ENCODE data around the gene CEMIP. TPM values are rescaled to one million over a fixed set of nuclear protein-coding genes. Genes with fewer than 3 reads are reported as not detected.

CEMIP gene
- total RNA-seq, 4 donors from 2014 or later, result 0.04 TPM; not detected in 3

DNA sequence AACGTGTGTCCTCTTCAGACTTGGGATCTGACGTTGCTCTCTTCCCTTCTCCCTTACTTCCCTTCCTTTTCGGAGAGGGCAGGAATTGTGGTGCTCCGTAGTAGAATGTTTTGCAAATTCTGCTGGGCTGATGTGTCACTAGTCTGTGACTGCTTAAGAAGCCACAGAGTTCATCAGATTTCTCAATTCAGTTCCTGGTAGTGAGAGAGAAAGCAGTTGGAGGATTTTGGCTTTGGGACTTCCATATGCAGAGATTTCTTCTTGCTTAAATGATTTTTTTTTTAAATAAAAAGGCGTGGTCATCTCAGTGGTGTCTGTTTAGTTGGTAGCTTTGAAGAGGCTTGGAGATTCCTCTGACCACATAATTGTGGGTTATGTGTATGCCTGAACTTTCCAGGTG is 10.1 kb downstream of the CEMIP start:
- peaks cover 0 to 3% (median 3%) of the 10 kb centered on the region in 3 donors for H3K27me3 ChIP-seq
- in situ Hi-C loops (cut with MboI; ENCODE audit: low sequenced_read_pairs in 4 of 4), result loop anchor here in 2 of 4 donors (25.0 kb wide), 2 partner anchors 173 to 227 kb away; no protein-coding TSS in a partner anchor

DNA sequence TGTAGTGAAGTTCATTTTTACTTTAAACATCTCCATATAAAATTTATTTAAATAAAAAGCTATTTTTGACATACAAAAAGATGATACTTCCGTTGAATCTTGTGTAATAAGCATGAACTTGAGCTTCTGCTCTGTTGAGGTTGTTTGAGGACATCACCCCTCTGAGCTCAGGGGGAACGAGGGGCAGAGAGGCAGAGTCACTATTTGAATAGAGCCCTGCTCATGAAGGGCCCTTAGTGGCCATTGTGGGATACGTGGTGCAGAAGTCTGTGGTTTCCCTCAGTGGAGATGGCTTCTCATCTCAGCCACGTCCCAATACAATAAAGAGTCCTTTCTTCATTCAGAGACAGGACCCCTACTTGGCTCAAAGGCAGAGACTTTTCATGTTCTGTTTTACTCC is 10.6 kb downstream of the CEMIP start:
- intact Hi-C loops (cut with DNase I; ENCODE audit: low total_unique reads) (no loop called here), in situ Hi-C loops (cut with MboI; ENCODE audit: low sequenced_read_pairs in 4 of 4) (loop anchor here in 2 of 4 donors (25.0 kb wide), 2 partner anchors 173 to 227 kb away; no protein-coding TSS in a partner anchor)
- Histone ChIP-seq H3K36me3 (no peaks in the 10 kb centered on the region), H3K4me1 (no peaks in the 10 kb centered on the region), H3K27ac (no peak overlapping the region), H3K27me3 (peaks cover 0 to 3% (median 3%) of the 10 kb centered on the region in 3 donors), H3K4me3 (no peak overlapping the region), H3K9me3 (no peaks in the 10 kb centered on the region)
- ATAC-seq, result no peak
- TF ChIP-seq POLR2A (IDR thresholded peaks at IDR 0.05), result no peak
- TF ChIP-seq, protein P1, sequence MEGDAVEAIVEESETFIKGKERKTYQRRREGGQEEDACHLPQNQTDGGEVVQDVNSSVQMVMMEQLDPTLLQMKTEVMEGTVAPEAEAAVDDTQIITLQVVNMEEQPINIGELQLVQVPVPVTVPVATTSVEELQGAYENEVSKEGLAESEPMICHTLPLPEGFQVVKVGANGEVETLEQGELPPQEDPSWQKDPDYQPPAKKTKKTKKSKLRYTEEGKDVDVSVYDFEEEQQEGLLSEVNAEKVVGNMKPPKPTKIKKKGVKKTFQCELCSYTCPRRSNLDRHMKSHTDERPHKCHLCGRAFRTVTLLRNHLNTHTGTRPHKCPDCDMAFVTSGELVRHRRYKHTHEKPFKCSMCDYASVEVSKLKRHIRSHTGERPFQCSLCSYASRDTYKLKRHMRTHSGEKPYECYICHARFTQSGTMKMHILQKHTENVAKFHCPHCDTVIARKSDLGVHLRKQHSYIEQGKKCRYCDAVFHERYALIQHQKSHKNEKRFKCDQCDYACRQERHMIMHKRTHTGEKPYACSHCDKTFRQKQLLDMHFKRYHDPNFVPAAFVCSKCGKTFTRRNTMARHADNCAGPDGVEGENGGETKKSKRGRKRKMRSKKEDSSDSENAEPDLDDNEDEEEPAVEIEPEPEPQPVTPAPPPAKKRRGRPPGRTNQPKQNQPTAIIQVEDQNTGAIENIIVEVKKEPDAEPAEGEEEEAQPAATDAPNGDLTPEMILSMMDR (IDR thresholded peaks at IDR 0.05 in 4 of 5, conservative IDR thresholded peaks at IDR 0.05 in 1 of 5), result no peak
- DNase-seq, result no peak

More for the DNA sequence above, 10.1 kb downstream of the CEMIP start:
- Histone ChIP-seq H3K36me3 (no peaks in the 10 kb centered on the region), H3K9me3 (no peaks in the 10 kb centered on the region), H3K27ac (no peak overlapping the region), H3K4me1 (no peaks in the 10 kb centered on the region), H3K4me3 (no peak overlapping the region)
- TF ChIP-seq, protein P1 (IDR thresholded peaks at IDR 0.05 in 4 of 5, conservative IDR thresholded peaks at IDR 0.05 in 1 of 5), result no peak
- no peak for TF ChIP-seq POLR2A (IDR thresholded peaks at IDR 0.05)
- DNase-seq (no peak), ATAC-seq (no peak)
- intact Hi-C loops (cut with DNase I; ENCODE audit: low total_unique reads), result no loop called here

DNA sequence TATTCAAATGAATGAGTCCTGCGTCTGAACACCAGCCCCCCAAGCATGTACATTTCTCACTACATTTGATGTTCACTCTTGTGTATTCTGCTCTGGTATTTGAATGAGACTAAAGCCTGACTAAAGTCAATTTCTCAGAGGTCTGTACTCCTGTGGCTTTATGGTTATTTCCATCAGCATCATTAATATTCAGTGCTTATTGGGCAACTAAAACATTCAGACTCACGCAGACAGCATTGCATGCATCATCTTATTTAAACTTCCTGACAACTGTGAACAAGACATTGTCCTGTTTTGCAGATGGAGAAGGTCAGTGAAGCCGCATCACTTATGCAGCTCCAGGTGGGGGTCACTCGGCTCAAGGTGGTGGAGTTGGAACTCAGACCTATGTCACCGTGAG is 11.1 kb downstream of the CEMIP start:
- DNase-seq (no peak), ATAC-seq (no peak)
- no peak for TF ChIP-seq POLR2A (IDR thresholded peaks at IDR 0.05)
- TF ChIP-seq, protein P1 (IDR thresholded peaks at IDR 0.05 in 4 of 5, conservative IDR thresholded peaks at IDR 0.05 in 1 of 5), result no peak
- no peak overlapping the region for H3K4me3 ChIP-seq
- H3K36me3 ChIP-seq, result no peaks in the 10 kb centered on the region
- H3K27ac ChIP-seq, result no peak overlapping the region
- H3K27me3 ChIP-seq, result peaks cover 0 to 3% (median 3%) of the 10 kb centered on the region in 3 donors
- intact Hi-C loops (cut with DNase I; ENCODE audit: low total_unique reads) (no loop called here), in situ Hi-C loops (cut with MboI; ENCODE audit: low sequenced_read_pairs in 4 of 4) (loop anchor here in 2 of 4 donors (25.0 kb wide), 2 partner anchors 172 to 228 kb away; no protein-coding TSS in a partner anchor)
- H3K9me3 ChIP-seq, result no peaks in the 10 kb centered on the region
- H3K4me1 ChIP-seq, result no peaks in the 10 kb centered on the region

DNA sequence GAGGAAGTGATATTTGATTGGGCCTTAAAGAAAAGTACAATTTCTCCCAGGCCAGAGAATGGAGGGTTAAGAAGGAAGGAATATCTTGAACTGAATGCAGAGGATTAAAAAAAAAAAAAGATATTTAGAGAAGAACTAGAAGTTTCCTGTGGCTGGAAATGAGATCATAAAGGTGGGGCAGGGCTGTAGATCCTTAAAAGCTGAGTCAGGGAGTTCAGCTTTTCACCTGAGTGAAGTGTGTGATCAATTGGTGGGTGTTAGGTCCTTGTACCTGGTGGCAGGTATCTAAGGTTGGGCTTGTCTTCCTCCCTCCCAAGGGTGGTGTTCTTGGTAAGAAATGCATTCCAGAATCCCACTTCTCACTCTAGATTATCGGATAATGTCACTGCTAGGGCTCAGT is 11.8 kb downstream of the CEMIP start:
- in situ Hi-C loops (cut with MboI; ENCODE audit: low sequenced_read_pairs in 4 of 4) (loop anchor here in 2 of 4 donors (25.0 kb wide), 2 partner anchors 171 to 229 kb away; no protein-coding TSS in a partner anchor), intact Hi-C loops (cut with DNase I; ENCODE audit: low total_unique reads) (no loop called here)
- Histone ChIP-seq H3K9me3 (no peaks in the 10 kb centered on the region), H3K27ac (no peak overlapping the region), H3K36me3 (no peaks in the 10 kb centered on the region), H3K4me1 (no peaks in the 10 kb centered on the region), H3K27me3 (peaks cover 0 to 3% (median 3%) of the 10 kb centered on the region in 3 donors), H3K4me3 (no peak overlapping the region)
- DNase-seq (no peak), ATAC-seq (no peak)
- no peak for TF ChIP-seq POLR2A (IDR thresholded peaks at IDR 0.05)
- TF ChIP-seq, protein P1 (IDR thresholded peaks at IDR 0.05 in 4 of 5, conservative IDR thresholded peaks at IDR 0.05 in 1 of 5), result no peak

DNA sequence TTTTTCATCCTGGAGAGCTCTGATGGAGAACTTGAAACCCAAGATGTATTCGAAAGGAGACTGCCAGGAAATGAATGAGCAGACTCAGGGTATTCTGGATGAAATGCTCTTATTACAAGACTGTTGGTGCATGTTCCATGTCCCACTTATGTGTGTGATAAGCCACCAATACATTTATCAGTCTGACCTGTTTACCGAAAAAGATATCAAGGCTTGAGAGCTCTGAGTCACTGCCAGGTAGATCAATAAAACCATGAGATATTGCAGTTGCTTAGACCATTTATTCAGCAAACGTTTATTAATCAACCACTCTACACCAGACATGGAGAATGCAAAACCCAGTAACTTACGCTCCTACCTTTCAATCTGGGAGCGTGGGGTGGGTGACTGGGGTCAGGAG is 17.2 kb downstream of the CEMIP start:
- intact Hi-C loops (cut with DNase I; ENCODE audit: low total_unique reads), result no loop called here
- Histone ChIP-seq H3K36me3 (no peaks in the 10 kb centered on the region), H3K4me1 (no peaks in the 10 kb centered on the region), H3K27ac (no peak overlapping the region), H3K4me3 (no peak overlapping the region), H3K27me3 (no peaks in the 10 kb centered on the region), H3K9me3 (no peaks in the 10 kb centered on the region)
- TF ChIP-seq, protein P1 (IDR thresholded peaks at IDR 0.05 in 4 of 5, conservative IDR thresholded peaks at IDR 0.05 in 1 of 5), result no peak
- no peak for TF ChIP-seq POLR2A (IDR thresholded peaks at IDR 0.05)
- ATAC-seq (no peak), DNase-seq (no peak)
- in situ Hi-C loops (cut with MboI; ENCODE audit: low sequenced_read_pairs in 4 of 4), result loop anchor here in 2 of 4 donors (25.0 kb wide), 2 partner anchors 166 to 234 kb away; no protein-coding TSS in a partner anchor
